Stimulated activated CD4-positive, alpha-beta T cell treated with anti-CD3 and anti-CD28 coated beads, Interleukin-12 subunit alpha, Interleukin-12 subunit beta, amount 100 ng/mL, for 24 hours (primary cell): ENCODE results near the gene HID1.
"Not testable (repeated sequence)": the region's sequence is repeated elsewhere in the genome, so short reads cannot be mapped to it uniquely, and the experiment has no call there.

Experiments used
- DNase-seq, 2 experiments: peaks; one replicate each; pipeline ENCODE4 v3.0.0-alpha.2; 2020; ENCODE audit warnings: low read depth in 2 of 2

HID1 gene

DNA sequence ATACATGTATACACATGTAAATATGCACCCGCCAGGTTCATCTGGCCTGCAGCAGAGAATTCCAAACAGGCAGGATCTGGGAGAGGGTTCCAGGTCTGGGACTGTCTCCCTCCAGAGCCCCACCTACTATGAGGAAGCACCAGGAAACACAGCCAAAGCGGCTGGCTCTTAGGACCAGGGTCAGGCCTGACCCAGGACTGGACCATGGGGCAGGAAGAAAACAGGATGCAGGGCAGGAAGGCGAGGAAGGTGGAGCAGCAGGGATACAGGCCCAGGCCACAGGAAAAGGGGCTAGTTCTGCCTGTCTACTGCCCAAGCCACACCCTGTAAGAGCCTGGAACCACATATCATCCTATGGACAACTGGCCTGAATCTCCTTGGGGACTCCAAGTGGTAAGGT lies 2.2 kb downstream of the HID1 start:
- no peak for DNase-seq

DNA sequence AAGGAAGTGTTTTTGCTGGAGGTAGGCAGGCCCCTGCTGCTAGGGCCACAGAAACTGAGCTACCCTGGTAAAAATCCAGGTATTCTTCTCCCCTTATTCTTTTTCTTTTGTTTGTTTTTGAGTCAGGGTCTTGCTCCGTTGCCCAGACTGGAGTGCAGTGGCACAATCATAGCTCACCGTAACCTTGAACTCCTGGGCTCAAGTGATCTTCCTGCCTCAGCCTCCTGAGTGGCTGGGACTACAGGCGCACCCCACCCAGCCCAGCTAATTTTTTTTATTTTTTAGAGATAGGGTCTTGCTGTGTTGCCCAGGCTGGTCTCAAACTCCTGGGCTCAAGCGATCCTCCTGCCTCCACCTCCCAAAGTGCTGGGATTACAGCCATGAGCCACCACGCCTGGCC lies 3.1 kb downstream of the HID1 start:
- DNase-seq: not testable (repeated sequence)

DNA sequence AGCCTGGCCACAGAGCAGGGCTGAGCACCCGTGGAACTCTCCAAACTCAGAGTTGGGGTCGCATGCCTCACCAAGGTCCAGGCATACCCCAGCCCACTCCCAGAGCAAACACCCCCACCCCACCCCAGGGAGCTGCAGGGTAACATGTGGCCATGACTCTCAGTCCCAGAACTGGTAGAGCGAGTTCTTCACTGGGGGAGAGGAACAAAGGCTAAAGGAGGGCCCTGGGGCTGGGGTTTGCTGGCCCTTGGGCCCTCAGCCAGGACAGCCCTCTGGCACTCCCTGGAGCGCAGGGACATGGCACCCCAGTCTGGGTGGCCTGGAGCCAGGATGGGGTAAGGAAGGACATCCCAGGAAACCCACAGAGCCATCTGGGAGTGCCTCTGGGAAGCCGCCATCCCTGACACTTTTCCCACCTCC lies 4.2 kb downstream of the HID1 start:
- no peak for DNase-seq

DNA sequence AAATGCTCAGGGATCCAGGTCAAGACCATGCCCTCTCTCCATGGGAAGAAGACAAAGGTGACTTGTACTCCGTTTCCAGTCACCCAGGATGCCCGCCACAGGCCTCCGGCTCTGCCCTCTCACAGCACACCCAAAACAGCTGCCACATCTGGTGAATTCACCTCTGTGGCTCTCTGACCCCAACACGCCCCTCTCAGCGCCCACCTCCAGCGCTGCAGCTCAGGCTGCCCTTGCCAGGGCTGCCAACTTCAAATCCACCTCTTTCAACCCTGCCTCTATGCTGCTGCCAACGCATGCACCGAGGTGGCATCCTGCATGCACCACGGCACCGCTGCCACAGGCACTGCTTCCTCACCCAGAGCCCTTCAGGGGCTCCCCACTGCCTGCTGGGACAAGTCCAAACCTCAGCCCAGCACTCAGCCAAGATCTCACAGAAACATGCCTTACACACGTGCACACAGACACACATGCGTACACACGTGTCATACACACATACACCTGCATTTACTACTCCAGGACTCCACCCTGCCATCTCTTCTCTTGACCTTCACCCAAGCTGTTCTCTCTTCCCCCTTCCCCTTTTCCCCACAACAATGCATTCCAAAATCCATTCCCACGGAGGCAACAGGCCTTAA lies 7.5 kb downstream of the HID1 start:
- no peak for DNase-seq

DNA sequence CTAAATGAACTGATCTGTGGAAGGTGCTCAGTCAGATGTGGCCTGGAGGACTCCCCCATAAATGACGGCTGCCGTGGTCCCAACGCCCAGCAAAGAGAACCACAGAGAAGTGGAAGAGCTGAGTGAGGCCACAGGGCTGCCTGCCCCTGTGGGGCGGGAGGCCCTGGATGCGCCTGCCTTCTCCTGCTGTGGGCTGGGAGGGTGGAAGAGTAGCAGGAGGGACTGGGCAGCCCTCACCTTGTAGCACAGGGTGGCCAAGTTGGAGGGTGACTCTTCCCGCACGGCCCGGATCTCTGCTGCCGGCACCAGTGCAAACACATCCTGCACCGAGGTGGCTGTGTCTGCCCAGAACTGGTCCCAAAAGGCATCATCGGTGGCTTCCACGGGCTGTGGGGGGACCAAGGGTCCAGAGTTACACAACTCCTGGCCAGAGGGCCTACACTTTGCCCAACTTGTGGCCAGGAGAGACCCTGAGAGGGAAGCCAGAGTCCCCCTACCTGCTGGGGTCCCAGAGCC lies 8.3 kb downstream of the HID1 start:
- no peak for DNase-seq

DNA sequence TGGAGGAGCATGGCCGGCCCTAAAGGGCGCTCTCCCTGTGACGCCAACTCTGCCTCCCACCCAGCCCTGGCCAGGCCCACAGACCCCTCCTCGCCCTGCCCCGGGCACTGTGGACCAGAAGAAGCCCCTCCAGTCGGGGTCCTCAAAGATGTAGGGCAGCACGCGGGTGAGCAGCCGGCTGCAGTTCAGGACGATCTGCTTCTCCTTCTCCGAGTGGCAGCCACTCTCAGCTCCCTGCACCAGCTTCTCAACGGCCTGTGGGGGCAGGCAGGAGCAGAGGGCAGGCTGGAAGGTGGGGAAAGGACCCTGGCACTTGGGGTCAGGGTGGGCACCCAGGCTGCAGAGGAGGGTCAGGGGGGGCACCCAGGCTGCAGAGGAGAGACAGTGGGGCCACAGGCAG lies 8.9 kb downstream of the HID1 start:
- DNase-seq: no peak

DNA sequence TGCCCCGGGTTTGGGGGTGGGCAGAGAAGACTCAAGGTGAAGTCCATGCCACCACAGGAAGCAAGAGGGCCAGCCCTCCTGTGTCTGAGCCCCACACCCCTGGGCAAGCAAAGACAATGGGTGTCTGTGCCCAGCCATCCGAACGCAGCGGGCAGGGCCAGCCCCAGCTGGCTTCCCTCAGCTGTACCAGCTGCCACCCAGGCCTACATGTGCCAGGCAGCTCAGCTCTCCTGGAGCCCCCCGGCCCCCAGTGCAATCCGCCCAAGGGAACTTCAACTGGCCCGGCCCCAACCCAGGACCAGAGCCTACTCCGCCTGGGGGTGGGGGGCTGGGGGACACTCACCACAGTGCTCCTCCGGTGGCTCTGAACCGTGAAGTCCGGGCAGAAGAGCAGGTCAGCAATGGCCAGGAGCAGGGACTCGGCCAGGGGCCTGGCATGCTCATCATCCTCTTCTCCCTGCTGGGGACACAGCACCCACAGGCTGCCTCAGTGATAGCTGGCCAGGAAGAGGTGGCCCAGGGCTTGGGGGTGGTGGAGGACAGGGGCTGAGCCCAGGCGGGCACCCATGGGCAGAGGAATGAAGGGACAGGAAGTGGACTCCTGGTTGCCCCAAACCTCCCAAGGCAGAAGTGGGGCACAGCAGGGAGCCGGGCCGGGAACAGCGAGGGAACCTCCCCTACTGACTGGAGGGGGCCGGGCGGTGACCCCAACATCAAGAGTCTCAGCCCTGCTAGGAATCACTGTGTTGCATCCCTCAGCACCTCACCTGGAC lies 9.8 kb downstream of the HID1 start:
- no peak for DNase-seq

DNA sequence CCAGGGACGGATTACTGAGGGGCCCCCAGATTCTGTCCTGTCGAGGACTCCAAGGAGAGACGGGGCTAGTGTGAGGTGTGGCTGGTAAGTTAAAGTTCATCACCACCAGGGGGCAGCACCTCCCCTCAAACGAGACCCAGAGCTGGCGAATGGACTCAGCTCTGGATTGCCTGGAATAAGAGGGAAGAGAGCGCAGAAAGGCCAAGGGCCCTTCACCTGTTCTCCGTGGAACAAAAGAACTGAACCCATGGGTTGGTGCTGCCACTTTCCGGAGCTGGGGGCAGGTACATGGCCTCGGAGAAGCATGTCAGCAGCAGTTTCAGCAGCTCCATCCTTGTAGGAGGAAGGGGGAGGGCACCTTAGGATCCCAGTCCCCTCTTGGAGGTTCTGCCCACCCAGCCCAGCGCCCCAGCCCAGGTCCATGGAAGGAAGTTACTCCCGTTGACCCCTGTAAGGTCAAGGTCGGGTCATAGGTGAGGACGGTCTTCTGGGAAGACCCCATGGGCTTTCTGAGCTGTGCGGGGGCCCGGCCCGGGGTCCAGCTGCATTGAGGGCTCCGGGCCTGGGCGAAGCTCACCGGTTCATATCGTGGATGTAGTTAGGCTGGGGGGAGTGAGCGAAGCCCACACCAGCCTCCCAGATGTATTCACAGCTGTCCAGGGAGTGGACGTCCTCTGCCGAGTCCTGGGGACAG lies 10.8 kb downstream of the HID1 start:
- peak; percentile 57 to 86 for DNase-seq

DNA sequence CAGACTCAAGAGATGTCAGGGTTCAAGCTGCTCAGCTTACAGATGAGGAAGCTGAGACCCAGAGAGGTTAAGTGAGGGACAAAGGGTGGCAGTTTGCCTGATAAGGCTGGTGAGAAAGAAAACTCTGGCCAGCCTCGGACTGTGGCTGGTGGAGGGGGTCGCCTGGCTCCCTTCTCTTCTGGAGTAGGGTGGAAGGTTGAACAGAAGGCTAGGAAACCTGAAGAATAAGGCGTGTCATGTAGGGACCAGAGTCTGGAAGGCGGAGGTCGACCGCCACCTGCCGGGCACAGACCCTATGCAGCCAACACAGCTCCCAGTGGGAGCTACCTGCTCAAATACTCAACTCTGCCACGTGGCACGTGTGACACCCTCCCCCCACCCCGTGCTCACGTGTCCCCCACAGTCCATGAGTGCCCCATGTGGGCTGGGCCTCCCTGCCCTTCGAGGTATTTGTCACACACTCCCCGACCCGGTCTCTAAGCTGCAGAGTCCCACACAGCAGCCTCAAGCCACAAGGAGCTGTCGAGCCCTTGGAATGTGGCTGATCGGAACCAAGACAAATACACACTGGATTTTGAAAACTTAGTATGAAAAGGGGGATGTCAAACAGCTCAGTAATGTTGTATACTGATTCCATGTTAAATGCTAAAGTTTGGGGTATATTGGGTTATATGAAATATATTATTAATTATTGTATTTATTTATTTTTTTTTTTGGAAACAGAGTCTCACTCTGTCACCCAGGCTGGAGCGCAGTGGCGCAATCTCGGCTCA lies 11.8 kb downstream of the HID1 start:
- peak in 1 of 2 experiments; percentile 61 for DNase-seq

DNA sequence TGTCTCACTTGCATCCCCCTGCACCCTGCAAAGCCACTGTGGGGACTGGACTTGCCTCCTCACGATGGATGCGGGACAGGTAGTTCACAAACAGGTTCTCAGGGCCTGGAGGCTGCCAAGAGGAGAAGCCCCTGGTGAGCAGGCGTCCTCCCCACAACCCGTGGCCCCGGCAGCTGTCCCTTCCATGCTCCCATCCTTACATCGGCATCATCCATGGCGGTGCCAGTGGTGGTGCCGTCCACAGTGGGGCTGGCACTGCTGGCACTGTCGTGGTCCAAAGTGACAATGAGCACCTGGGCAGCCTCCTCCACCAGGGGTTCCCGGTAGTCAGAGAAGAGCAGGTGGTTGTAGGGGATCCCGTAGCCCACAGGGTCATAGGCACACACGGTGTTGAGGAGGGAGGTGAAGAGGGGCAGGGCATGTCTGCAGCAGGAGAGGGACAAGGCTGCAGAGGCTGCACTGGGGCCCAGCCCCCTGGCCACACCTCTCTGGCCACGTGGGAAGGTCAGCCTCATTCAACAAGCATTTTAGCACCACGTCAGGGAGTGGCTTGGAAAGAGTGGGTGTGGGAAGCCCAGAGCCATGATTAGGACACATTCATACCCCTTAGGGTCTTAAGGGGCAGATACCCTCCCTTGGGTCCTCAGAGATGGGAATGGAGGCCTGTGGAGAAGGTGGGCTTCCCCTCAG lies 12.6 kb downstream of the HID1 start:
- DNase-seq: no peak

DNA sequence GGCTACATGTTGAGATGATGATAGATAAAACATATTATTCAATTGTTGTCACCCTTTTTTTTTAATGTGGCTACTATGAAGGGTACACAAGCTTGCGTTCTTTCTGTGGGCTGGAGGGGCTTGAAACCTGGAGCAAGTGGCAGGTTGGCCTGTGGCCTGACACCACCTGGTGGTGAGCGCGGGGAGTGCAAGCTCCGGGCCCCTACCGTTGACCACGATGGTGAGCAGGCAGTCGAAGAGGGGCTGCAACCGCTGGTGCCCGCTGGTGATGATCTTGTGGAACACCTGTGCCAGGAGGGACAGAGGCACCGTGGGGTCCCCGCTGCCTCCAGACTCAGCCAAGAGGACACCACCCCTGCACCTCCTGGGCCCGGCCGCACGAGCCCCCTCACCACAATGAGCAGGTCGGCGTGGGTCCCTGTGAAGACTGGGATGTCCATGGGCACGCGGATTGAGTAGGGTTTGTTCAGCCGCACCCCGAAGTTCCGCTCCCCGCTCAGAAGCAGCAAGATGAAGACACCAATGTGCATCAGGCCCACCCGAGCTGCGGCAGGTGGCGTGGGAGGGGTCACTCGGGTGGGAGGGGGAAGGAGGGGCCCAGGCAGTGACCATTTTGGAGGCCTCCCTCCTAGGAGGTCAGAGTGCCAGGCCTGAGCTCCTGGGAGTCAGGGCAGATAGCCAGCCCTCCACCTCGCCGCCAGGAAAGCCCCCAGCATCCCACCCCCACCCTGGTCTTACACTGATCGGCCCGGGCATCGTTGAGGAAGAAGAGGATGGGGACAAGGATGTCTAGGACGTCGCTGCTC lies 14.4 kb downstream of the HID1 start:
- DNase-seq: peak; percentile 47 to 81

DNA sequence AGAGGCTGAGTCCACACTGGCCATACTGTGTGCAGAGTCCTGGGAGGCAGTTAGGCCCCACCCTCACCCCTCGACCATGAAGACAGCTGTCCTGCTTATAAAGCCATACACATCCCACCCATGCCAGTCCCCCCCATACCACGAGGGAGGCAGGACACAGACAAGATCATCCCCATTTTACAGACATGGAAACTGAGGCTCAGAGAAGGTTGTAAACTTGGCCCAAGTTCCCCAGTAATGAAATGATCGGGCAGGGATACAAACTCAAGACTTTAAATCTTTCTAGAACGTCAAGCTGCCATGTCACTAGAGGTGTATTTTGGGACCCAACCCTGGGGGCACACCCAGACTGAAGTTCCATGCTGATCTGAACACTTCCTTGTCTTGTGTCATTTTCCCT lies 16.5 kb downstream of the HID1 start:
- no peak for DNase-seq

DNA sequence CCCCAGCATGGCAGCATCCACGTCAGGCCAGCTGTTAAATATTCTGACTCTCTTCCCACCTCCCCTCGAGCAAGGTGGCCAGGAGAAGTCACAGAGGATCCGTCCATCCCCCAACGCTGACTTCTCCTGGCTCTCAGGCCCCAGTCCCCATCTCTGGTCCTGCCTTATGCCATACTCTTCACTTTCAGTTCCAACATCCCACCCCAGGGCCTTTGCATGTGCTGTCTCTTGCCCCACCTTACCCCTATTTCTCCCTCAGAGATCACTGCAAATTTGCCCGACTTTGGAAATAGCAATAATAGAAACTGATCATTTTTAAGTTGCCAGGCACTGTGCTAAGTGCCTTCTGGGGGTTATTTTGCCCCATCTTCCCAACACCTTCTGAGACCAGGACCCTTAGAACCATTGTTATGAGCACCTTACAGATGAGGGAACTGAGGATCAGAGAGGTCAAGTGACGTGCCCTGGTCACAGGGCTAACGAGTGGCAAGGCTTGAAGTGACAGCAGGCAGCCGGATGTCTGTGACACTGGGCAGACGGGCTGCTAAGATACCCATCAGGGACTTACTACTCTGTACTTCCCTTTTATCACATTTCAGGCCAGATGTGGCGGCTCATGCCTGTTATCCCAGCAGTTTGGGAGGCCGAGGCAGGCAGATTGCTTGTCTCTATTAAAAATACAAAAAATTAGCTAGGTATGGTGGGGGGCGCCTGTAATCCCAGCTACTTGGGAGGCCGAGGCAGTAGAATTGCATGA lies 17.7 kb downstream of the HID1 start:
- DNase-seq: no peak

DNA sequence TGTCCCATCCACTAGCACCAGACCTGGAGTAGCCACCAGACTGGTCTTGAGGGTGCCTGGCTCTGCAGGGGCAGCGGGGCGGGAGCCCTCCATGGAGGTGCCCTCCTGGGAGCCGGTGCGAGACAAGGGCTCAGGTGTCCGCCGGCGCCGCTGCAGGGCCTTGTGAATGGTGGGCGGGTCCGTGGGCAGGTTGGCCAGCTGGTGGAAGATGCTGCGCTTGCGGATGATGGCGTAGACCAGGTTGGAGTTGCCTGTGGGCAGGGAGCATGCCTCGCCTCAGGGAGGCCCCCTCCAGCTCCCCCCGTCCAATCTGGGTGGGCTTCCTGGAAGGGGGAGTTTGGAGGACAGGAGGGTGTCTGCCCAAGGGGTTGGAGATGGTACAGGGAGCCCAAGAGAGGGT lies 18.4 kb downstream of the HID1 start:
- DNase-seq: no peak

DNA sequence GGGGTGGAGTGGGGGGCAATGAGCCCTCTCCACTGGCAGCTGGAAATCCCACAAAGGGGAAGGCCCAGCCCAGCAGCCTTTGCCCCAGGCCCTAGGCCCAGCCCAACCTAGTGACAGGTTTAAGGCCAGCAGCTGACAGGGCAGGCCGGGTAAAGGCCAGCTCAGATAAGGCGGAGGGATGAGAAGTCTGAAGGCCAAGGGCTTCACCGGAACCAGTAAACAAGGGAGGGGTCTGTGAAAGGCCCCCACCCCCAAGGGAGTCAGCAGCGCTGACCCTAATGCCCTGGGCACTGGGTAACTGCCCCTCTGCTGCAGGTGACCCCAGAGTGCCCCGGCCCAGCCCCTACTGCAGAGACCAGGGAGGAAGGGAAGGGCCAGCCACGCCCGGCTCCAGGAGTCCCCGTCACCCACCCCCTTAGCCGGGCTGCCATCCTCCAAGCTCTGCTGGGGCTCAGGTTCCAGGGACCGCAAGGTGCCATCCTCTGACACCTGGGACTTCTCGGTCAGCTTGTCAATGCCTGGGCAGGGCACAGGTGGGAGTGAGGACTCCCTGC lies 19.3 kb downstream of the HID1 start:
- DNase-seq: no peak

DNA sequence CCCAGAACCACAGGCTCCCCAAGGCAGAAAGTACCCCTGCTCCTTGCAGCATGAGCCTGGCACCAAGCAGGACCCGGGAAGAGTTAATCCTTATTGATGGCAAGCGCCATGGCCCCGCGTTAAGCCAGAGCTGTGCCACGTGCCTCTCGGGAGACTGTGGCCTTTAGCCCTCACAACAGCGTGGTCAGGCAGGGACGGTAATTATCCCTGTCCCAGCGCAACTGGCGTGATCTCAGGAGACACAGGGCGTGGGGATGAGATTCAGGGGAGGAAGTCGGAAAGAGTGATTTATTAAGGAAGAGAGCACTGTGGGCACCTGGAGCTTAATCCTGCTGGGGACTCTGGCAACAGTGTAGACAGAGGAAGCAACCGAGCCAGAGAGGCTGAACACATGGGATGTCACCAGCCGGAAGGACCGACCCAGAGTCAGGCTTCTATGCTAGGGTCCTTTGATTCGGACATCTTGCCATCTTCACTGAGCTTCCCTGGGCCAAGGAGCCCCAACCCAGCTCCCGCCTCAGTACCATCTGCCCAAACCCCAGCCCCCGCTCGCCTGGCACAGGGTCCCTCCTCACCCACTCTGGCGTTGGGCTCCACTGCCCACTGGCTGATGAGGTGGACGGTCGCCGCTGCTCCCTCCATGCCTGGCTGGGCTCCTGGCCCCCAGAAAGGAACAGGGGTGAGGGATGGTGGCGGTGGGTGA lies 20.0 kb downstream of the HID1 start:
- no peak for DNase-seq

DNA sequence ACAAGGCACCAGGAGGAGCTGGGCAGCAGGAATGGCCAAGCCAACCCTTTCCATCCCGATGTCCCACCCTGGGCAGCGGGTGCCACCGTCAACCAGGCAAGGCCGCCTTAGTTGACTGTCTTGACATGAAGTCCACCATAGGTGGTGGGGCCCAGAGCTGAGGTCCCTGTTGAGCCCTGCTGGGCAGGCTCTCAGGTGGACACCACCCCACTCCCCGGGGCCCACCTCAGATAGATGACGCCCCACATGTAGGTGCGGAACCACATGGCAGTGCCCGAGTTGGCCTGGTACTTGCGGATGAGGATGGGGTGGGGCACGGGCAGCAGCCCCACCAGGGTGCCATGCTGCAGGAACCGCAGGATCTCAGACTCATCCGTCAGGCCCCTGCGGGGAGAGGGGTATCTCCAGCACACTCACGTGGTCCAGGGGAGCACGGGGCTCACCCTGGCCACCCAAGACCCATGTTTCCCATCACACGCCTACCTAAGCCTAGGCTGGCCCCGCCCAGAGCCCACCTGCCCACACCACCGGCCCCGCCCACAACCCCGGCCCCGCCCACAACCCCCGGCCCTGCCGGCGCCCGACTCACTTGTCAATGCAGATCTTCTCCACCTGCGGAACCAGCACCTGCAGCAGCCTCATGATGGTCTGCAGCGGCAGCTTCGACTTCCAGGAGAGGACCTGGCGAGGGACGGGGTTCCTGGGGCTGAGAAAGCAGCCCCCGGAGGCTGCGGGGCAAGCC lies 20.7 kb downstream of the HID1 start:
- no peak for DNase-seq

DNA sequence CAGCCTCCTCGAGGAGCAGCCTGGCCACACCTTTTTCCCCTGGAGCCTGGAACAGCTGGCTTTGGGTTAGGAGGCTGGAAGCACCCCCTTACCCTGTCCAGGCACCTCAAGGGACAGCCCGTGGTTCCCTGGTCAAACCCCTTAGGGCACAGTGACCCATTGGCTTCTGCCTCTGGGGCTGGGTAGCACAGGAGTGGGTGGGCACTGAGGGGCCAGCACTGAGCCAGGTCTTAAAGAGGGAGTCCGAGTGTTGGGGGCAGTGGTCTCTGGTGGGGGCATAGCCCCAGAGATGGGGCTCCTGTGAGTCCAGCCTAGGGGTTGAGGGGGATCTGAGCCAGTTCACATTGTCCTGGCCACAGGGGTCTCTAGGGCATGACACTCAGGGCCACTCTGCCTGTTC lies 21.5 kb downstream of the HID1 start:
- DNase-seq: no peak
